Non-pigmented ciliary epithelial cell (primary cell): ENCODE measurements around the gene CD99L2.

ENCODE experiments used
- DNase-seq: peaks from one replicate; pipeline ENCODE4 v3.0.0-alpha.2; 2010; ENCODE audit warnings: low read depth

The CD99L2 gene

DNA sequence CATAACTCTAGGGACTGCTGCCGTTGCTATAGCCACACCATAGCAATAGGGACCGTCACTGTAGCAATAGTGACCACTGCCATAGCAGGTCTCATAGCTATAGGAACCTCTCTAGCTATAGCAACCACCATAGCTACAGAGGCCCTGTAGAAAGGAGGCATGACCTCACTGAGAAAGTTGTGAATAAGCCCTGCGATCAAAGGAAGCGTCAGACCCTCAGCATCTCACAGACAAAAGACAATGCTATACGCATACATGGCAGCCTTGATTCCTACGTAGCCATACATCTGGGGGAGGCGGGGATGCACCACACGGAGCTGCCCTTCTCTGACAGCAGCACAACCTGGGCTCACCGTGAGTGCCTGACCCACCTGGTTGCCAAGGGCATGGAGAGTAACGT is 116.8 kb downstream of the CD99L2 start:
- no peak for DNase-seq

DNA sequence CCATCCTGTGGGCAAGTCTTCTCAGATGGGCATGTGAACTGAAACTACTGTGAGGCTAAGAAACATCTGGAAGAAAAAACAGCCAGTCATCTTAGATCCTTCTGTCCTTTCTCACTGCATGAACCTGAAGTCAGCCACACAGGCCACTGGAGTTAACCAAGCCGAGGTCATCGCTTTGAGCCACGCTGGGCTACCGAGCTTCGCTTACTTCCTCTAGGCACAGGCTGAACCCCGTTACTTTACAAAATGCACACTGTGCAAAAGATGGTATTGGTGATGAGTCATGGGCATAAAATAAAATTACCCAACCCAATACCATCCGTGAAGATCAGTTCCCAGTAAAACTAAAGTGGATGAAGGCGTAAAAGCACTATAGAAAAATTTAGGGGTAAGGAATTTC is 119.1 kb downstream of the CD99L2 start:
- no peak for DNase-seq

DNA sequence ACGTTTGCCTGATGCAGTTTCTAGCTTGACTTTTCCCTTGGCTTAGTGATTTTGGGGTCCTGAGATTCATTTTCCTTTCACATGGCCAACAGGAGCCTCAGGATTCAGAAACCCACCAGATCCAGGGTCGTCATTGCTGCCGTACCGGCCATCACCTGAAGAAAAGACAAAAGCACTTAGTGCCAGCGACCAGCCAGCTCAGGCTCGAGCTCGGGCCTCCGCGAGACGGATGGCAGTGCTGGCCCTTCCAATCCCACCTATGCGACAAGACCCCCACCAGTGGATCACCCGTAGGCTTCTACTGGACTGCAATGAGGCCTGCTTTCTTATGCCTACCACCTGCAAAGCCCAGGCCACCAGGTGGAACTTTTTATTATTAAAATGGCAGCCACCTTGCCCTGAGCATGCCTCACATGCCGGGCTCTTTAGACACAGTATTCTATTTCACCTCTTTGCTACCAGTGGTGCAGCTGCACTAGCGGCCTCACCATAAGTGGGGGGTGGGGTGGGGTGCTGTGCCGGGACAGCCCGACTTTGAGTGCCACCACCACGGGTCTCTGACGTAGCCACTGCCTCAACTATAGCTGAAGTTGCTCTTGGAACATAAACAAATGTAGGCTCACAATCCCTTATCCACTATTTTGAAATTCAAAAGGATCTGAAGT is 121.0 kb downstream of the CD99L2 start:
- DNase-seq, result no peak

DNA sequence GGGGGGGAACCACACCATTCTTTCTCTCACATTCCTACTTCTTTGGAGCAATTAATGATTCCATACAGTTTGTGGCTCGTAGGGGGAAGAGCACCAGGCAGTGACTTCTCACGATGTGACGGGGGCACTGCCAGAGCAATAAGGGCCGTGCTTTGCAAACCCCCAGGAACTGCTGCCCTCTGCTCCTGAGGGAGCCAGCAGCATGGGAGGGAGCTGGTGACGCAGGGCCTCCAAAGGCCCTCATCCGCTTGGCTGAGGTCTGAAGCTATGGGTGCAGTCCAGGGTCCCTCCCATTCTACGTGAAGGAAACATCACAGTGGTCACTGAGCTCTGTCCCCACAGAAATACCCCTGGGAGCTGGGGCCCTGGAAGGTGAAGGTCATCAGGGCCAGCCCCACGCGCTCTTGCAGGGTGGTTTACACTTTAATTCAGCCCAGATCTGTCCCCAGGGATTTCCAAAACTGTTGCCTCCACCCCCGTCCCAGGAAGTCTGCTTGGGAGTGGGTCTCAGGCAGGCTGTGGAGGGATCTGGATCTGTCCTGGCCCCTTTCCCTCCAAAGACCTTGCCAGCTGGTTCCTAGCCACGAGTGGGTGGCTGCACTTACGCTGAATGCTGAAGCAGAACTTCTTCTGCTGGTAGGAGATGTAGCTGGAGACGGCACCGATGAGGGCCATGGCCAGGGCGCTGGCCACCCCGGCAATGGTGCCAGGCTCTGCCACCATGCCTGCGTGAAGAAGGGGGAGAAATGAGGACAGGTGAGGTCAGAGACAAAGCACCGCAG is 122.7 kb downstream of the CD99L2 start:
- DNase-seq, result no peak

DNA sequence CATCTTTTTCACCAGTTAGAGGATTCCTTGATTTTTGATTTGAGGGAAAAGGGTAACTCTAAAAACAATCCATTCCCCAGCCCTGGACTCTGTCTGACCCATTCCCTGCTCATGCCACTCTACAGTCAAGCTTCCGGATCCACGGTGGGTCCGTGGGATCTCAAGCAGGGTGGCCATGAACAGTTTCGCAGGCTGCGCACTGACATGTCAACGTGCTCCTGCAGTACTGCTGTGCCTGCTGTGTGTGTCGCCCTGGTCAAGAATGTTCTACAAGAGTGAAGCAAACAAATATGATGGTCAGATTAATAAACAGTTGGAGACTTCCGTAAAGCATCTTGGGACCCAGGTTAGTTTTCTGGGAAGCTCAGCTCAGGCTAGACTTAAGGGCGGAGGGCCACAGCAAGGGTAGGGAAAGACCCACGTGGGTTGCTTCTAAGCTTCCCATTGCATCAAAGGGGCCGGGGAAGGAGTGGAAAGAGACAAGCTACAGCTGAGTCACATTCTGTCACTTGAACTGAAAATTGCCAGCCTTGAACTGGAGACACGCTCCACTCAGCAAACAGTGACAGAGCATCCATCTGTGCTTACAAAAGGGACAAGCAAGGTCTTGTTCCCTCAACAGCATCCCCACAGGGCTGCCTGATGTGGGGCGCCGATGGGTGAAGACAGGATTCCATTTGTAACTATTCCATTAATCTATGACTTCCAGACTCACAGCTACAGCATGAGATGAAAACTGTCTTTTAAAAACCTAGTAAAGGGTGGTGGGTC is 123.5 kb downstream of the CD99L2 start:
- no peak for DNase-seq

DNA sequence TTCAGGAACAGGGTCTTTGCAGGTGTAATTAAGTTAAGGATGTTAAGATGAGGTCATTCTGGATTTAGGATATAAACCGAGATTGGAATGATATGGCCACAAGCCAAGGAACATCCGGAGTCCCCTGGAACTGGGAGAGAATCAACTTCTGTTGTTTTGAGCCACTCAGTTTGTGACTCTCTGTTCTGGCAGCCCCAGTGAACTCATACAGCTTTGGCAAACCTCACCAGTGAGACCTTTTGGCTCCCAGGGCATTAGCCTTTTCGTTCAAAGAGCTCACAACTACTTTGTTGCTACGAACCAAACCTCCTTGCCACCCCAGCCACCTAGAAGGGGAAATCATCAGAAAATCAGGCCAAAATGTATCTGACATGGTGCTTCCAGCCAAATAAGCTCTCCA is 124.8 kb downstream of the CD99L2 start:
- DNase-seq, result no peak

DNA sequence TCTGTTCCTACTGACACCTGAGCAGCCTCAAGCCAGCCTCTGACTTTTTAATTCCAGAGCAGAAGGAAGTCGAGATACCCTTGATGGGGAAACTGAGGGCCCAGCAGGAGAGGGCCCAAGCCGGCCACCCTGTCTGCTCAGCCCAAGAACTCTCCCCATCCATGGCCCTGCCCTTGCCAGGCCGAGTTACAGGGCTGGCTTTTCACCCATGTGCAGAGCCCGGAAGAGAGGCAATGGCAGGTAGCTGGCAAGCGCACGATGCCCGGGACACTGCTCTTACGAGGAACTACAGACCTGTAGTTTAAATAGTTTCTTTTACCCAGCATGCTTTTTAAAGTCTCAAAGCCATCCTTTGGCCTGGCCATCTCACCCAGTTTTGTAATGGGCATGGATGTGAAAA is 125.4 kb downstream of the CD99L2 start:
- DNase-seq, result no peak

DNA sequence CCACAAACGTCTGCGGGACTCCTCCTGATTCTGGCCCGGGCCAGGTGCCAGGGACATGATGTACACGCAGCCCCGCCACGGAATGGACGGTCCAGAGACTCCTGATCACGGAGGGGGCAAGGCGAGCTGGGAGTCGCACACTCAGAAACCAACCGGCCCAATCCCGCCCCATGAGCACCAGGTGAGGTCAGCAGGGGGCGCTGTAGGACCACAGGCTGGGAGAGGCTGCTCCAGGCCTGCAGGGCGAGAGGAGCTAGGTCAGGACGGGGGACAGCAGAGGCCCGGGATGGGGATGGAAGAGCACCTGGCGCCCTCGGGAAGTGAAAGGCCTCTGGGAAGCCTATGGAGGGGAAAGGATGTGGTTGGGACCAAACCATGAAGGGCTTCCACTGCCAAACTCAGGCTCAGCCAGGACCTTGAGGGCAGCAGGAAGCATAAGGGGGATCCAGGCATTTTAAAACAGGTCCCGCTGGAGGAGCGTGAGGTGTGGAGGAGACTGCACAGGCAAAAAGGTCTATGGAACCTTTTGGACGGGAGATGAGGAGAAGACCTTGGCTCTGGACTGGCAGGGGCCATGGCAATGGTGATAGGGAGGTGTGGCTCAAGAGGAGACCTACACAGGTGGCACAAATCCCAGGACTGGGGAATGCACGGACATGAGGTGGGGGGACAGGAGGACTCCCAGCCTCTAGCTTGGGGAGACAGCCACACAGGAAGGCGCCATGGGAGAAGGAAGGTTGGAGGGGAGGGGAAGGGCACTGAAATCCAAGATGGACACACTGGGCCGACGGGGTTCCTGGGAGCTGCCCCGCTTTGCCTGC is 126.1 kb downstream of the CD99L2 start:
- no peak for DNase-seq

DNA sequence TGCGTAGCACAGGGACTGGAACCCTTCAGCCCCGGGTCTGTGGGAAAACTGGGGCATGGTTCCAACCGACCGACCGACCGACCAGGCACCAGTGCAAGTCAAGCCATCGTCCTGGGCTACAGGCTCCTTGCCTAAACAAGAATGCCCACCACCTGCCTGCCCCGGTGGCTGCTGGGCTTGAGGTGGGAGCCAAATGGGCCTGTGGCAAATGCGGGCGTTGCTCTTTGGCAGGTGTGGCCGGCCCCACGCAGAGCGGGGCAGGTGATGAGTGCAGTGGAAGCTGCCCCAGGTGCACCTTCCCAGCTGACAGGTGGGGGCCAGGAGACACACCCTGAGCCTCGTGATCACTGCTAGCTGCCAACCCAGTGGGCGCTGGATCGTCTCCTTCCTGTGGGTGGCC is 127.4 kb downstream of the CD99L2 start:
- no peak for DNase-seq

DNA sequence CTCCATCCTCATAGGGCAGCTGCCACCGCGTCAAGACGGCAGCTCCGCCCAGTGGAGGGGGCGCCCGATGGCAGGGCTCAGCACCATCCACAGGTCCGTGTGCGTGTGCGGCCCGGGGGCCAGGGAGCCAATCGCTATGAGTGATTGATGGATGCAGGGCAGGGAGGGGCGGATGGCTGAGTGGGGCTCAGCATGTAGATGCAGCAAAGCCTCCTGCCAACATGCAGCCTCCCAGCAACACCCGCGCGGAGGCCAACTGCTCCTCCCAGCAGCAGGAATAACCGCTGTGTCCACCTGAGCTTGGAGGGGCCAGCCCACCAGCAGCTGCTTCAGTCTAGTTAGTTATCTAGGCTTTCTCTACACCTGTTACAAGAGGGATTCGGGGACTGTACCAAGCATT is 127.8 kb downstream of the CD99L2 start:
- no peak for DNase-seq

DNA sequence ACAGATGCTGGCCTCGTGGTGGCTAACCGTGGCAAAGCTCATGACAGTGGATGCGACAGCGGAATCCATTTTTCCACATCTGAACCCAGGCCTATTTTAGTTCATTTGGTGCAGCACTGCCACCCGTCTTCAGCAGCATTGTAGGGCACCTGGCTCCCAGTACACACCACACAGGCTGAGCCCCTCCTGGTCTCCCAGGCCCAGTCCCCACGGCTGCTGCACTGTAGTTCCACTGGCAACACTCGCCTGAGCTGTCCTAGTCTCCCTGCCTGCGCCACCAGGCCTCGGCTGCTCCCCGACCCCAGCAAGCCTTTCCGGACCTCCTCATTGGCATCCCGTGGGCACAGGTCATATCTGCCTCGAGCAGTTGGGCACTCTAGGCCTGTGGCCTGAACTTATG is 129.1 kb downstream of the CD99L2 start:
- DNase-seq, result no peak

DNA sequence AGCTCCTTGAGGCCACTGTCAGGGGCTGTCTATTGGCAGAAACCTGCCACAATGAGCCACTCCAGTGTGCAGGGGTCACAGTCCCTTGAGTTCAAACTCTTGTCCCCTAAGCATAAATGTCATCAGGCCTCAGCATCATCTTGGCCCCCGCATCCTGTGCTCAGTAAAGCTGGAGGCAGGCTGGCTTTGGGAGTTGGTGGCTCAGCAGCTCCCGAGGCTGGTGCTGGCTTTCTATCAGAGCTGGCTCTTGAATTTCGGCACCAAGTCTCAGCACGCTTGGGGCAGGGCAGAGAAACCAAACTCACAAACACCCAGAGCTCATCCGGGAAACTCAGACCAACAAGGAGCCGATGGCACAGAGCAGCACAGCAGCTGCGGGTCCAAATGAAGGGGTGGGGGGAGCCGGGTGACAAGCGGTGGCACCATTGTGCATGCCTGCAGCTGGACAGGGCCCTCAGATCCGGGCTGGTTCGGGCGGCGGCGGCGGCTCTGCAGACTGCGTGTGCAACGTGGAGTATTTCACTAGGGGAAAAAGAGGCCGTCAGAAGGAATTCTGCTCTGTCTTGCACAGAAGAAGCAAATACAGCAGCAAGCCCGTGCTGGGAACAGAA is 129.8 kb downstream of the CD99L2 start:
- DNase-seq, result no peak

DNA sequence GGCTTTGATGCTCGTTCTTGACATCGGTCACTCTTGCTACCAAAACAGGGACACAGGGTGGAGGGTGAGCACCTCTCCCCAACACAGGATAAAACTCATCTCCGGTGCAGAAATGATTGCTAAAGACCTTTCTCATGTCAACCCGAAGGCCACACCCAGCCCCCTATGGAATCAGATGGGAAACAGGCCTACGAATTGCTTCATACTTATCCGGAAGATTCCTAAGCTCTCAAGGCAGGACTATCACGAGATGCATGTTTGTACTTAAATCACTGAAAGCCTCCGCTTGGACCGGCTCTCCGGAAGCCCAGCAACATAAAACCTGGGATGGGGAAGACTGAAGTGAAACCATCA is 130.4 kb downstream of the CD99L2 start:
- no peak for DNase-seq

DNA sequence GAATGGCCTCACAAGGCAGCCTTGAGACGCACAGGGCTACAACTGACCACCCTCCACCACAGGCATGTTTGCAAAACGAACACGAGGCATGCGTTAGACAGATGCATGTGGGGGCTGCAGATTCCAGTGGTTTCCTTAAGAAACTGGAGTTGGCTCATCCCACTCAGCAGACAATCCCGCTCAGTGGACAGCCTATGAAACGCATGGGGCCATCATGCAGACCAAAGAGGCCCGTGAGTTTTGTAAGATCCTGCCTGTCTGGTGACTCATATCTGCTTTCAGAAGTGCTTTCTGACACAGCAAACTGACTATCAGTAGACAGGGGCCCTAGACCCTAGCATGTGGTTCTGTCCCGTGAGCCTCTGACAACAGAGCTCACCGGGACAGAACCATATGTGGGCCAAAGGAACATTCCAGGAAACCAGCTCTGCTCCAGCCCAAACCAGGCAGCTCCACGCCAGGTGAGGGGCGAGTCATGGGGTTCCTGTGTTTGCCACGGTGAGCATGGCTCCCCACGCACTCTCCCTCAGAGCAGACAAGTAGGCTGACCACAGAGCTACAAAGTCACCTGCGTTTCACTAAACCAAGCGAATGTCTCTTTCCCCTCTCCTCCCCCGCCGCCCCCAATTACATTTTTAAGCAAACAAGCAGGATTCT is 130.9 kb downstream of the CD99L2 start:
- peak; percentile 75 for DNase-seq

DNA sequence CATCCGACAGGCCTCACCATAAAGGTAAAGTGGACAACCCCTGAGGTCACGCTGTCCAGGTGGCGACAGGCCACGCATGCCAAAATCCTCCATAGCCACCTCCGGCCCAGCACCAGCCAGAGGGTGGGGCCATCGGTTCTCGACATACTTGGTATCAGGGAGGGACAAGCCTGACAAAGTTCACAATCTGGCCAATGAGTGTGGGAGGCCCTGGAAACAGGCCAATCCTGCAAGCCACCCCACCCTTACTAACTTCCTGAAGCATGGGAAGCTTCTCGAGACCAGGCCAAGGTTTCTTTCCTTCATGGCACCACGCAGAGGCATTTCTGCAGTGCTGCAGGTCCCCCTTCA is 131.4 kb downstream of the CD99L2 start:
- no peak for DNase-seq

DNA sequence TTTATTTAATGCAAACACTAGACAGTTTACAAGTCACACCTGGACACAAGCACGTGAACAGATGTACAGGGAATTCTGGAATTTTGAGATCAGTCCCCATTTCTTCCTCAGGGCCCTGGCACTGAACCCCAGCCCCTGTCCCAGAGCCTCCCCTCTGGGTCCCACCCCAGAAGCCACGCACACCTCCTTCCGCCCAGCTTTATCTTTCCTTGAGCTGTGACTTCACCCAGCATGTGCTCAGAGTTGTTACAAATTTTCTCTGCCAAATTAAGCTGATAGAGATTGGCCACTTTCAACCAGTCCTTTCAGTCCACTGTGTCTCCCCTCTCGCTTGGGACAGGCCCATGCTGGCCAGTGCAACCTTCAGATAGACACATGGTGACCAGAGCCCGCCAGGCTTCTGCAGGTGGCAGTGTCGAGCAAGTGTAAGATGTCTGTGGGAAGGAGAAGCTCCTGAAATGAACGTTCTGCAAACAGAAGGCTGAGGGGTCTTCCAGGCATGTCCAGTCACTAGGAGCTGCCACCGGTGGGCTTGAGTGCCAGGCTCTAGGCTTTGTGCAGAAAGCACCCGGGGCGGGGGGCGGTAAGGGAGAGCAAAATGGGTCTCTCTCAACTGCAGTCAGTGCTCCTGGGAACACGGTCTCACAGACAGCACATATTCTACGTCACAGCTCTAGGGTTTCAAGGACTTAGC is 132.0 kb downstream of the CD99L2 start:
- DNase-seq, result no peak

DNA sequence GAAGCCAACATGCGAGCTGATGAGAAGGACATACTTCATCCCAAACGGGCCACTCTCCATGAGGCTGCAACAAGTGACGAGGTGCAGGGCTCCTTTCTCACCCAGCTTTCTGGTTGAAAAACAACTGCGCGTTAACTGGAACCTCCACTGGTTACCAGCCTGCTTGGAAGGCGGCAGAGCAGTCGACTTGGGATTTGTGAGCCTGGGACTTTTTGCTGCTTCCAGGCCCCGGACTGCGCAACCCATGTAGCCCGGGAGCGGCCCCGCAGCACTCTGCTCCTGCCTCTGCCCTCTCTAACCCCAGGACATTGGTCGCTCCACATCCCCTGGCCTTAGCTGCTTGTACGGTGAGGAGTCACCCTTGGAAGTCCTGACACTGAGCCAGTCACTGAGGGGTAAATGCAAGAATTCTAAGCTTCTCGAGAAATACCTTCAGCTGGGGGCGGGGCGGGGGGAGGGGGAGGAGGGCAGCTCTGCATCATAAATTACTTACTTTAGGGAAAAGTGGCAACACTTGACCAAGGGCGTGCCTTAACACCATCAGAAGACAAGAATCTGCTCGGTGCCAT is 132.6 kb downstream of the CD99L2 start:
- no peak for DNase-seq

DNA sequence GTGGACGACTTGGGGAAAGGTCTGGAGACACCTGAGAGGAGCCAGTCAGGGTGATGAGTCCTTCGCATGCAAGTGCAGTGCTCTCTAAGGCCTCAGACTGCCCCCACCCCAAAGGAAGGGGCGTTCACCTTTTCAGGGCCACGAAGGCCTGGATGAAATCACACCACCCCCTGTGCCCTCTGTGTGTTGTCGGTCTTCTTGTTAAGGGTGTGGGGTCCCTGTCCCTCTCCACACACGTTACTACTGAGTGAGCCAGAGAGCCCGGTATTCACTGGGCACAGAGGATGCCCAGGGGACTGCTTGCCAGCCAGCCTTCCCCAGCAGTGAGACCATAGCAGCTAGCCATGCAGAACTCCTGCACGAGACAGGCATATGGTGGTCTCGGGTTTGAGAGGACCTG is 133.2 kb downstream of the CD99L2 start:
- DNase-seq, result no peak

DNA sequence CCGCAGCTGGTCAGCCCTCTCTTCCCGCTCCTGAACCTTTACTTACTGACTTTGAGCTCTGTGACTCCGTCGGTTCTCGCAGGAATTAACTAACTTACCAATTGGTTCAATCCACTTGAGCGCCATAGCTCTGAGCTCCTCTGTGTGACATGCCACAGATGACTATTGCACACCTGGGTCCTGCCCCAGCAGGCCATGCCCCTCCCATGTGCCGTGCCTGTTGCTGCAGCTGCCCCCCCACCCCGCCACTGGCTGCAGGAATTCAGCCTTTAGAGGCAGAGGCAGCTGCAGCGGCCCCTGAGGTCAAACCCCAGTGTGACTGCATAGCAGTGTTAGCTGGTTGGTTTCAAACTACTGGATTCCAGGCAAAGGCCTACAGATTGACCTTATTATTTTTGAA is 134.7 kb downstream of the CD99L2 start:
- DNase-seq, result no peak

DNA sequence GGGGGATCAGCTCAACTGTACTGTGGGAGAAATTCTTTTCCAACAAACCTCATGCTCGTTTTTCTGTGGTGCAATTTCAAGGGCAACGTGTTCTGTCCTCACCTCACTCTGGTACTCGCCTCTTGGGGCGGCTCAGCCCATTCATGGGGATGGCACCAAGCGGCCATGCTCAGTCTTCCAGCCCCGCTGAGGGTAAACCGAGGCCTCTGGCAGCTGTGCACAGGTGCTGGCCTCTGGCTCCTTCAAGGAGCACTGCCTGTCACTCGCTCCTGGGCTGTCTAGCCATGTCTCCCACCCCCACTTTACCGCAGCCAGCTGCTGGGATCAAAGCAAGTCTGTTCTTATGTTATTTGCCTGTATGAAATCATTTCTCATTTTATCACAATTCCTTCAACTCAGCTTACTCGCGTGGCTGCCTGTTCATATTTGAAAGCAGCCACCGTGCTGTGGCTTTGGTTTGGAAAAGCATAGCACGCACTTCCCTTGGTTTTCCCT is 135.1 kb downstream of the CD99L2 start:
- no peak for DNase-seq
